NCI-H128 (cell line): ENCODE measurements around the gene SEM1.
A peak's percentile ranks its signal among the peaks of the same experiment; 100 is the strongest.
"Not testable (repeated sequence)": the region's sequence is repeated elsewhere in the genome, so short reads cannot be mapped to it uniquely, and the experiment has no call there.

Experiments used
- DNase-seq: peaks from one replicate; lab custom pipeline; 2025; ENCODE audit not compliant: unreplicated experiment; lab: John Stamatoyannopoulos, UW

Gene SEM1

DNA sequence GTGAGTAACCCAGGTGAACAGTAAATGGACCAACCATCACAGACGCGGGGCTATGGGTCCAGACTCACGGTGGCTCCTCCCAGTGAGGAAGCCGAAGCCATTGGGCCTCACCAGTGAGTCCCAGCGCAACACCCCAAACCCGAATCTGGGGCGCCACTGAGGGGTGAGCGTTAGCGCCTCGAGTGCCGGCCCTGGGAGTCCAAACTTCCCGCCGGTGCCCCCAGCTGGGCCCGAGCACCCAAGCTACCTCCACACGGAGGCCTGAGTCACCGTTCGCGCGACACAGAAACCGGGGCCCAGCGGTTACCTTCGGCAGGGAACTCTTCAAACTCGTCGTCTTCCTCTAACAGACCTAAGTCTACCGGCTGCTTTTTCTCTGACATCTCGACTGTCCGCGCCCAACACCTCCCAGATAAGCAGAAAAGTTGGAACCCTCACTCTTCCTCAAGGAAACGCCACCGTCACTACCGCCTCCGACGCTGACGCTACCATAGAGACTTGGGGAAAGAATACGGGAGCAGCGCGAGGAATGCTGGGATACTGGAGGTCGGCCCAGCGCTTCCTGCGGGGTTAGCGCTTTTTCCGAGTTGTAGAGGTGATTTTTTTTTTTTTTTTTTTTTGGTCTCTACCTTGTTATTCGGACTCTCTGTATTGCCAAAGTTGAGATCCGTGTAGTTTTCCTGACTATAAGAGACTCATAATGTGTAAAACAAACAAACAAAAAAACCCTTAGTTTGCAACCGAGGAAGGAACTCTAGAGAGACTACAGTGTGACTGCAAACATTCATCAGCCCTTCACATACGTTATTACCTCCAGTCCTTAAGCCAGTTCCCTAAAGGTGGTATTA lies at the start of gene SEM1:
Gene SEM1 (minus strand): TSS at position 466 of the 848 bp plus-strand sequence. CDS start 83 bp downstream, at position 383.
- peak; percentile 53 for DNase-seq

DNA sequence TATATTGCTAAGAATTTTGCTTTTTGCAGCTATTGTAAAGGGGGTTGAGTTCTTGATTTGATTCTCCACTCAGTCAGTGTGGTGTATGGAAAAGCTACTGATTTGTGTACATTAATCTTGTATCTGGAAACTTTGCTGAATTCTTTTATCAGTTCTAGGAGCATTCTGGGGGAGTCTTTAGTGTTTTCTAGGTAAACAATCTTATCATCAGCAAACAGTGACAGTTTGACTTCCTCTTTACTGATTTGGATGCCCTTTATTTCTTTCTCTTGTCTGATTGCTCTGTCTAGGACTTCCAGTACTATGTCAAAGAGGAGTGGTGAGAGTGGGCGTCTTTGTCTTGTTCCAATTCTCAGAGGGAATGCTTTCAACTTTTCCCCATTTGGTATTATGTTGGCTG lies 48.2 kb upstream of the SEM1 start:
- DNase-seq, result not testable (repeated sequence)

DNA sequence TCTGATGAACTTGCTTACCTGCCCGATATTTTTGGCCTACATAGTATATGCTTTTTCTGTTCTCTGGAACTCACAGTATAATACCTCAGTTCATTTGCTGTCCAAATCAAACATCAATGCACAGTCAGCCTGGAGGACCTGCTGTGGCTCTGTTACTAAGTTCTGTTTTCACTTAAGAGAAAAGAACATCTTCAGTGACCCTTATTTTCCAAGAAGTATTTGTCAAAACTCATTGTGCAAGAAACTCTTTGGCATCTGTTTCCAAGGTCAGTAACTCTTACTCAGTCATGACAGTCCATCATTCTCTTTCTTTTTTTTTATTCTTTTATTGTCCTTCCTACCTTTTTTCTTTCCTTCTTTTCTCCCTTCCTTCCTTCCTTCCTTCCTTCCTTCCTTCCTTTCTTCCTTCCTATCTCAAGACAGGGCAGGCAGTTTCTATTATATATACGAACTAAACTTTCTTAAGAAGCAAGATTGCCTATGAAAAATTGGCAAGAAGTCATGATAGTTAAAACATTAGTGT lies 37.8 kb upstream of the SEM1 start:
- no peak for DNase-seq

GRCh38 chr7:96740130-96740529 lies 30.5 kb upstream of the SEM1 start:
- no peak for DNase-seq

GRCh38 chr7:96739609-96740008 lies 30.0 kb upstream of the SEM1 start:
- DNase-seq, result no peak

DNA sequence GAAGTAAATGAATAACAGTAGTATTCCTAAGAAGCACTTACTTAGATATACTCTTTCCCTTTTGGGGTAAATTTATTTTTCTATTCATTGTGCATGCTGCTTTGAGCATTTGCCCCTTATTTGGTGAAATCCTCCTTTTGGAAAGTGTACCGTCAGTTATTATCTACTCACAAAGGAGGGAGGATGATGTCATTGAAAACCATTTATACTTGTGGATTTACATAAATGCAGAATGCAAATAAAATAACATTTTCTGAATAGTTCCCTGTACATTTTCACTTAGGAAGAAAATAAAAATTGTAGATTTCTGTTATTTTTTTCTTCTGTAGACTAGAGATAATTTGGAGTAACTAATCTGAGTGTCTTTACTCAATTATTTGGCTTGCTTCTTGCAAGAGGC lies 29.5 kb upstream of the SEM1 start:
- no peak for DNase-seq

DNA sequence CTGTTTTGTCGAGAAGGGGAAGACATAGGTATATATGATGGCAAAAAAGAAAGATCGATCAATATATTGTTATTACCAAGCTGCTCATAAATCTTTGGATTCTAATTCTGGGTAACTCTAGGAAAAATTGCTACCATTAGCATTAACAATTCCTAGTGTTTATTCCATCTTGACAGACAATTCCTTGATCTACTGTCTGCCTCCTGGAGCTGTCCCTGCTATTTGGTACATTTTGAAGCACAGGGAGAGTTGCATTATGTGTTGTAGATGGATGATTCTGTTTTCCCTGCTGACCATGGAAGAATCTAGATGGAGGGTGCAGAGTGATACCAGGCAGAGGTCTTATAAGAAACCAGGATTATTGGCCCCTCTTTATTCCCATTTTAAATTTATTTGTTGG lies 29.1 kb upstream of the SEM1 start:
- DNase-seq, result no peak

- DNase-seq, result no peak
These were observed 28.0 kb upstream of the SEM1 start for GRCh38 chr7:96737545-96738050.

DNA sequence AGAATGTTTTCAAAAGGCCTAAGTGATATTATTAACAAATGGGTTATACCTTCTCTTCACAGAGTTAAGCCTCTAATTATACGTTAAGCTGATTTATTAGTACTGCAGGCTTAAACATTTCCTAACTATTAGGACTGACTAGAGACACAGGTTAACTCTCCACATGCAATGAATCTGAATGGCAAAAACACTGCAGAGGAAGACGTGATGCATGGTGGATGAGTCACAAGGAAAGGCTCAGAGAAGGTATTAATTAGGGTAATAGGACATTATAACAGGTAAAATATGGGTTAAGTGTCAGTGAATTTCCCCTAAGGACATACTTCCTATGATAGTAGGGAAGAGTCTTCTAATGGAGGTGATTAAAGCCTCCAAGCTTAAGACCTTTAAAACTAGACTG lies 24.7 kb upstream of the SEM1 start:
- DNase-seq, result no peak

- no peak for DNase-seq
These were observed 20.2 kb upstream of the SEM1 start for GRCh38 chr7:96729820-96730219.

DNA sequence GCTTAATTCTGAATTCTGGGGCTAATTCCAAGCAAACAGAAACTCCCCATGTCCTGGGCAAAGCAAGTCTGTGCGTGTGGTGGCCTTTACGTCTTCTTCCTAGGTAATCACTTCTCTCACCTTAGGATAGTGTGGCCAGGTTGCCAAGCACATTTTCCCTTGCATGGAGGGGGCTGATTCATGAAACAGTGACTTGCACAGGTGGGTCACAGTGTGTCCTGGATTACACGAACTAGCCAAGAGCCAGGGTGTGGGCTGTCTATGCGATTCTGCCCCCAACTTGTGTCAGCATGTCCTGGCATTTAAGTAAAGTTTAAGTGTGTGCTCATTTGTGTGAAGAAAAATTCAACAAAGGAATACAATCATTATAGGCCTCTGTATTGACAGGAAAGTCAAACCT lies 18.5 kb upstream of the SEM1 start:
- no peak for DNase-seq

DNA sequence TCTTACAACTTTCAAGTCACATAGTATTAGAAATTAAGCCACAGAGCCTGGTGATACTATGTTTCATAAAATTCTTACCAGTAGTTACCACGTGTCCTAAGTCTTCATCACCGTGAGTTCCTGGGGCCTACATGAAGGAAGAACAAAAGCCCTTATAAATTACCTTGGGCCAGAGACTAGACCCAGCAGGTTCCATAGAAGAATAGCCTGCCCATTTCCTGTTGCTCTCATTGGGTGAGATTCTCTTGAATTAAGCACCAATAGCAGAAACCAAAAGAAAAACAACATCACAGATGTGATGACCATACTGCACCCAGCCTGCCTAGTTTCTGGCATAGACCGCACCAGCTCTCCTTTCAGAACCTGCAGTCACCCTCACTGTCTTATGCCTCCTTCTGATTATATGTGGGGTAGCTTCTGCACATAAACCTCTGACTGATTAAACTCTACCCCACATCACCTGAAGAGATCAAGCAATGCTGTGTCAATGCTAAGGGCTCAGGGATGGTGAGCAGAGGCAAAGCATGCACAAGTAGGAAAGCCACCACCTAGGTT lies 18.0 kb upstream of the SEM1 start:
- DNase-seq, result no peak

DNA sequence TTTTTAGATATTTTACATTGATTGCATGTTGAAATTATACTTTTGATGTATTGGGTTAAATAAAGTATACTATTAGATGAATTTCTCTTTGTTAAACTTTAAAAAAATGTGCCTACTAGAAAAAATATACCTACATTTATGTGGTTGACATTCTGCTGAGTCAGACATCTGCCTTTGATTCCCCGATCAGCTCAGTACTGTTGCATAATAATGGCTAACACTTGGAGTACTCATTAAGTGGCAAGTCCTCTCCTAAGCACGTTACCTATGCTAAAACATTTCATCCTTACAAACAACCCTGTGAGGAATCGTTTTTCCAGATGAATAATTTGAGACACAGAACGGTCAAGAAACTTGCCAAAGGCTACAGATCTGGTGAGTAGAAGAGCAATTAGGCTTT lies 14.0 kb upstream of the SEM1 start:
- no peak for DNase-seq

- not testable (repeated sequence) for DNase-seq
These were observed 13.3 kb upstream of the SEM1 start for GRCh38 chr7:96722928-96723327.

- DNase-seq, result no peak
These were observed 11.2 kb upstream of the SEM1 start for GRCh38 chr7:96720843-96721242.

- DNase-seq, result no peak
These were observed 9.5 kb upstream of the SEM1 start for GRCh38 chr7:96719164-96719563.

- DNase-seq, result no peak
These were observed 8.7 kb upstream of the SEM1 start for GRCh38 chr7:96718107-96719003.

GRCh38 chr7:96713037-96713436 lies 3.4 kb upstream of the SEM1 start:
- no peak for DNase-seq

- DNase-seq, result no peak
These were observed 898 bp upstream of the SEM1 start for GRCh38 chr7:96710544-96710943.

GRCh38 chr7:96708872-96709271 lies 774 bp downstream of the SEM1 start:
- no peak for DNase-seq
